Measurements from ENCODE around the gene COBL.

DNA sequence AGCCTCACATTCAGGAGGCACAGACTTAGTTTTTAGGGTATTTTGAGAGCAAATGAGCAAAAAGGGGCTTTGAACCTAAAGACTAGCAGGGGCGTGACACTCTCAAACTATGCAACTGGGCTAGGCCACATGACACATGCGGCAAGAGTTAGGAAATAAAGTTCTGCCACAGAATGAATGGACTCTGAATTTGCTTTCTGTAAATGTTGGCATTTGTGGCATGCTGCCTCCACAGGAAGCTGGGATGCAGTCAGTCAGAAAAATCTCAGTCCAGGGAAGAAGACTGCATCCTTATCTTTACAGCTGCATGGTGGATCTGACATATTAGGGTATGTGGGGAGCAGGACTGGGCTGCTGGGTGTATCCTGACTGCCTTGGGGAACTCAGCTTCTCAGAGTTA lies 181.0 kb downstream of the COBL start:
- TF ChIP-seq, protein P1, sequence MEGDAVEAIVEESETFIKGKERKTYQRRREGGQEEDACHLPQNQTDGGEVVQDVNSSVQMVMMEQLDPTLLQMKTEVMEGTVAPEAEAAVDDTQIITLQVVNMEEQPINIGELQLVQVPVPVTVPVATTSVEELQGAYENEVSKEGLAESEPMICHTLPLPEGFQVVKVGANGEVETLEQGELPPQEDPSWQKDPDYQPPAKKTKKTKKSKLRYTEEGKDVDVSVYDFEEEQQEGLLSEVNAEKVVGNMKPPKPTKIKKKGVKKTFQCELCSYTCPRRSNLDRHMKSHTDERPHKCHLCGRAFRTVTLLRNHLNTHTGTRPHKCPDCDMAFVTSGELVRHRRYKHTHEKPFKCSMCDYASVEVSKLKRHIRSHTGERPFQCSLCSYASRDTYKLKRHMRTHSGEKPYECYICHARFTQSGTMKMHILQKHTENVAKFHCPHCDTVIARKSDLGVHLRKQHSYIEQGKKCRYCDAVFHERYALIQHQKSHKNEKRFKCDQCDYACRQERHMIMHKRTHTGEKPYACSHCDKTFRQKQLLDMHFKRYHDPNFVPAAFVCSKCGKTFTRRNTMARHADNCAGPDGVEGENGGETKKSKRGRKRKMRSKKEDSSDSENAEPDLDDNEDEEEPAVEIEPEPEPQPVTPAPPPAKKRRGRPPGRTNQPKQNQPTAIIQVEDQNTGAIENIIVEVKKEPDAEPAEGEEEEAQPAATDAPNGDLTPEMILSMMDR (IDR thresholded peaks at IDR 0.05; ENCODE audit: control extremely low read depth in 1 of 3, insufficient read depth in 1 of 3, low read depth in 1 of 3, low read length in 3 of 3): no peak
- TF ChIP-seq CEBPB (IDR thresholded peaks at IDR 0.05; ENCODE audit: low read depth, low read length): no peak
- no peak for TF ChIP-seq CBX8 (IDR thresholded peaks at IDR 0.05; ENCODE audit: borderline replicate concordance, low read depth, low read length)
- TF ChIP-seq SP1 (IDR thresholded peaks at IDR 0.05; ENCODE audit: low read depth, low read length): no peak
- no peak for TF ChIP-seq EZH2 (IDR thresholded peaks at IDR 0.05; ENCODE audit: low read depth, low read length, severe bottlenecking)
- no peak for TF ChIP-seq POLR2A (IDR thresholded peaks at IDR 0.05; ENCODE audit: control extremely low read depth in 1 of 2, low read depth in 2 of 2, low read length in 2 of 2)
- TF ChIP-seq KDM1A (IDR thresholded peaks at IDR 0.05; ENCODE audit: borderline replicate concordance, low read length): no peak
- TF ChIP-seq, protein P2, sequence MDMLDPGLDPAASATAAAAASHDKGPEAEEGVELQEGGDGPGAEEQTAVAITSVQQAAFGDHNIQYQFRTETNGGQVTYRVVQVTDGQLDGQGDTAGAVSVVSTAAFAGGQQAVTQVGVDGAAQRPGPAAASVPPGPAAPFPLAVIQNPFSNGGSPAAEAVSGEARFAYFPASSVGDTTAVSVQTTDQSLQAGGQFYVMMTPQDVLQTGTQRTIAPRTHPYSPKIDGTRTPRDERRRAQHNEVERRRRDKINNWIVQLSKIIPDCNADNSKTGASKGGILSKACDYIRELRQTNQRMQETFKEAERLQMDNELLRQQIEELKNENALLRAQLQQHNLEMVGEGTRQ (IDR thresholded peaks at IDR 0.05; ENCODE audit: low read length): no peak
- no peak for TF ChIP-seq POU5F1 (IDR thresholded peaks at IDR 0.05; ENCODE audit: low read depth, low read length)
- no peak for TF ChIP-seq TAF1 (IDR thresholded peaks at IDR 0.05; ENCODE audit: low read depth, low read length)
- TF ChIP-seq, protein P3, sequence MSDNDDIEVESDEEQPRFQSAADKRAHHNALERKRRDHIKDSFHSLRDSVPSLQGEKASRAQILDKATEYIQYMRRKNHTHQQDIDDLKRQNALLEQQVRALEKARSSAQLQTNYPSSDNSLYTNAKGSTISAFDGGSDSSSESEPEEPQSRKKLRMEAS (IDR thresholded peaks at IDR 0.05): no peak
